ENCODE data around the gene KRTAP2-2. TPM values are rescaled to one million over a fixed set of nuclear protein-coding genes. Genes with fewer than 3 reads are reported as not detected.

Gene KRTAP2-2
- total RNA-seq, 3 donors from 2014 or later: not detected

Other genes starting within 250 kb of the KRTAP2-2 start
- 10 to 100 TPM; 48.7 to 50.0 (median 49.7) TPM for gene KRT10, start 232.6 kb downstream of the KRTAP2-2 start, total RNA-seq
- gene KRT12, start 188.0 kb downstream of the KRTAP2-2 start, total RNA-seq: not detected
- under 1 TPM; 0.19 to 0.30 (median 0.21) TPM for gene KRT20, start 170.0 kb downstream of the KRTAP2-2 start, total RNA-seq
- not detected for gene KRT23, start 117.6 kb downstream of the KRTAP2-2 start, total RNA-seq
- not detected for gene KRT39, start 88.3 kb downstream of the KRTAP2-2 start, total RNA-seq
- gene KRT40, start 70.9 kb downstream of the KRTAP2-2 start, total RNA-seq: not detected
- gene KRTAP3-3, start 61.1 kb downstream of the KRTAP2-2 start, total RNA-seq: not detected
- not detected for gene KRTAP3-2, start 55.3 kb downstream of the KRTAP2-2 start, total RNA-seq
- gene KRTAP3-1, start 46.1 kb downstream of the KRTAP2-2 start, total RNA-seq: not detected
- gene KRTAP1-5, start 28.0 kb downstream of the KRTAP2-2 start, total RNA-seq: not detected
- gene KRTAP1-4, start 25.0 kb downstream of the KRTAP2-2 start, total RNA-seq: not detected
- gene KRTAP1-3, start 20.4 kb downstream of the KRTAP2-2 start, total RNA-seq: not detected
- gene KRTAP1-1, start 13.8 kb downstream of the KRTAP2-2 start, total RNA-seq: not detected
- gene KRTAP2-1, start 7.9 kb downstream of the KRTAP2-2 start, total RNA-seq: not detected
- not detected for gene KRTAP2-3, start 4.9 kb upstream of the KRTAP2-2 start, total RNA-seq
- not detected for gene KRTAP2-4, start 10.6 kb upstream of the KRTAP2-2 start, total RNA-seq
- not detected for gene KRTAP4-7, start 28.9 kb upstream of the KRTAP2-2 start, total RNA-seq
- not detected for gene KRTAP4-8, start 42.9 kb upstream of the KRTAP2-2 start, total RNA-seq
- gene KRTAP4-16, start 47.0 kb upstream of the KRTAP2-2 start, total RNA-seq: not detected
- gene KRTAP4-9, start 50.2 kb upstream of the KRTAP2-2 start, total RNA-seq: not detected
- gene KRTAP4-11, start 63.1 kb upstream of the KRTAP2-2 start, total RNA-seq: not detected
- not detected for gene KRTAP4-12, start 69.0 kb upstream of the KRTAP2-2 start, total RNA-seq
- gene KRTAP4-6, start 85.3 kb upstream of the KRTAP2-2 start, total RNA-seq: not detected
- not detected for gene KRTAP4-5, start 94.6 kb upstream of the KRTAP2-2 start, total RNA-seq
- gene KRTAP4-4, start 105.5 kb upstream of the KRTAP2-2 start, total RNA-seq: not detected
- gene KRTAP4-3, start 113.0 kb upstream of the KRTAP2-2 start, total RNA-seq: not detected
- not detected for gene KRTAP4-2, start 123.0 kb upstream of the KRTAP2-2 start, total RNA-seq
- not detected for gene KRTAP4-1, start 129.7 kb upstream of the KRTAP2-2 start, total RNA-seq
- gene KRTAP9-1, start 134.7 kb upstream of the KRTAP2-2 start, total RNA-seq: not detected
- gene KRTAP9-2, start 171.4 kb upstream of the KRTAP2-2 start, total RNA-seq: not detected
- not detected for gene KRTAP9-3, start 177.2 kb upstream of the KRTAP2-2 start, total RNA-seq
- not detected for gene KRTAP9-8, start 182.8 kb upstream of the KRTAP2-2 start, total RNA-seq
- gene KRTAP9-4, start 194.5 kb upstream of the KRTAP2-2 start, total RNA-seq: not detected
- not detected for gene KRTAP9-9, start 200.2 kb upstream of the KRTAP2-2 start, total RNA-seq
- not detected for gene KRTAP9-6, start 210.1 kb upstream of the KRTAP2-2 start, total RNA-seq
- gene KRTAP9-7, start 220.5 kb upstream of the KRTAP2-2 start, total RNA-seq: not detected
- not detected for gene KRTAP29-1, start 247.6 kb upstream of the KRTAP2-2 start, total RNA-seq

Data from activated T-cell treated with anti-CD3 and anti-CD28 coated beads, Interleukin-2, amount 50 U/mL, for 4 hours (primary cell).